Measurements from ENCODE around the gene PTPRF. TPM values are rescaled to one million over a fixed set of nuclear protein-coding genes. Genes with fewer than 3 reads are reported as not detected.

Gene PTPRF
- total RNA-seq, 1 experiment from 2014 or later: 21.4 TPM

- DNase-seq (ENCODE audit: low read depth): no peak
Observed at GRCh38 chr1:43512681-43513080, 18.0 kb upstream of the PTPRF start.

DNA sequence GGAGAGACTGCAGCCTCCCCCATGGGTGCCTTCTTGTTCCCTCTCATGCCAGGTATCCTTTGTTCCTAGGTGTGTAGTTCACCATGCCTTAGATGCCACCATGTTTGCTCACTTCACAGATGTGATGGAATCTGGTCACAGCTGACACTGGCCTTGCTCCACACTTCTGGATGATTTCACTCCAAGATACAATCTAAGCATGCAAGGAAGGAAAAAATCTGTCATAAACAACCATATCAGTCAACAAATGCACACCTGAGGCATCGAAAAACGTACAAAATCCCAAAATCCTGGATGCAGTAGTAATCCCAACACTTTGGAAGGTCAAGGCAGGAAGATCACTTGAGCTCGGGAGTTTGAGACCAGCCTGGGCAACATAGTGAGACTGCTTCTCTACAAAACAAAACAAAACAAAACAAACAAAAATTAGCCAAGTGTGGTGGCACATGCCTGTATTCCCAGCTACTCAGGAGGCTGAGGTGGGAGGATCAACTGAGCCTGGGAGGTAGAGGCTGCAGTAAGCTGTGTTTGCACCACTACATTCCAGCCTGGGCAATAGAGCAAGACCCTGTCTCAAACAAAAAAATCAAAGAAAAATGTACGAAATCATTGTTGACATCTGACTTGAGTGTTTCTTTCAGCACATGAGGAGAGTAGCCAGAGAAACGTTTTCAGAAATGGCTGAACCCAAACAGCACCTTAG lies 17.1 kb upstream of the PTPRF start:
- no peak for DNase-seq (ENCODE audit: low read depth)

DNA sequence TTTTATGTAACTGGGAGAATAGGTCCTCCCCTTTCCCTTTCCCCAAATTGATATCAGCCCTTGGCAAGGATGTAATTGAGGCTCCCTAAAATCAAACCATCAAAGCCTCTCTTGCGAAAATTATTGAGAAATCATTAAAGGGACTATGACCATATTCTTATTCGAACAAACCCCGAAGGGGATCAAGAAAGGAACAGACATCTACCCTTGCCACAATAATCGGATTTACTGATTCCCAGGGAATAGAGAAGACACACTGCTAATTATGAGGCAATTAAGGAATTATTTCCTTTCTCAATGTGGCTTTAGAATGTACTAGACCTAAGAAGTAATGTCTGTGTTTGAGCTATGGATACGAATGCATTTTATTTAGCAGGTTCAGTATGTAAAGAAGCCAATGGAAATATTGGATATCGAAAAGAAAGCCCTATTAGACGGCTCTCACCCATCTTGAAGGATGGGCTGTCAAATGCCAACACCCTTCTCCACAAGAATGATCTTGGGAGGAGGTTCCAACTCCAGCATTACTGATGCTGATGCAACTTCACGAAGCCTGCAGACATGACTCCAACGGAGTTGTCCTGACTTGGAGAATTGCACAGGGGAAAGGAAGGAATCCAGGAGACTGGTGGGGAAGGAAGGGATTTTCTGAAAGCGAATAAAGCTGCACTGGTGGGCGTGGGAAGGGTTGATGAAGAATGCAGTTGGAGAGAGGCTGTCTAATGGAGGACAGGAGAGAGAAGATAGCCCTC lies 11.6 kb upstream of the PTPRF start:
- no peak for DNase-seq (ENCODE audit: low read depth)

GRCh38 chr1:43520100-43520778 lies 10.4 kb upstream of the PTPRF start:
- DNase-seq (ENCODE audit: low read depth): no peak

- no peak for DNase-seq (ENCODE audit: low read depth)
Observed at GRCh38 chr1:43521078-43521477, 9.6 kb upstream of the PTPRF start.

DNA sequence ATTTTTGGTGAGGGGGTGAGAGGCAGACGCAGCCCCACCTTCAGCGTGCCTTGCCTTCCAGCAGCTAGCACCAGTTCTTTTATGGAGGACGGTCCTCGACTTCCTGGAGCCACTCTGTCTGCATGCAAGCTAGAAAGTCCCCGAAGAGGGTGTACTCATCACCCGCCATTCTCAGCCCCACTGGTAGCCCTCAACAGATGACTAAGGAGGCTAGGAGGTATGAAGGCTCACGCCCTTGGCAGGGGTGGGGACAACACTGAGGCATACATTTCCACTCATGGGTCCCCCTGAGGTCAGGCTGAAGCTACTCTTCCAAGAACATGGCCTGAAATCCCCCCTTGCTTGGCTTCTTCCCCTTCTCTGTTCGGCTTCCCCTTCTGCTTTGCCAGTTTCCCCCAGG lies 8.9 kb upstream of the PTPRF start:
- DNase-seq (ENCODE audit: low read depth): no peak

DNA sequence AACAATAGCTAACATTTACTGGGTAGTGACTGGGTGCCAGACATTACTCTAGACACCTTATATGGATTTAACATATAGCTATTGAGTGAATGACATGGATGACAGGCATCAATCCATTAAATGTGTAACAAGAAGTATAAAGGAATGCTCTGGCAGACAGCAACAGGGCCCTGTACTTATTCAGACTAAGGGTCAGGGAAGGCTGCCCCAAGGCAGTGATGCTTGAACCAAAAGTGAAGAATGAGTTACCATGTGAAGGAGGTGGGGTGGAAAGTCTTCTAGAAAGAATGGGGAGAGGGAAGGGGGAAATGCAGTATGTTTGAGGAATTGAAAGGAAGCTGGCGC lies 8.3 kb upstream of the PTPRF start:
- DNase-seq (ENCODE audit: low read depth): no peak

DNA sequence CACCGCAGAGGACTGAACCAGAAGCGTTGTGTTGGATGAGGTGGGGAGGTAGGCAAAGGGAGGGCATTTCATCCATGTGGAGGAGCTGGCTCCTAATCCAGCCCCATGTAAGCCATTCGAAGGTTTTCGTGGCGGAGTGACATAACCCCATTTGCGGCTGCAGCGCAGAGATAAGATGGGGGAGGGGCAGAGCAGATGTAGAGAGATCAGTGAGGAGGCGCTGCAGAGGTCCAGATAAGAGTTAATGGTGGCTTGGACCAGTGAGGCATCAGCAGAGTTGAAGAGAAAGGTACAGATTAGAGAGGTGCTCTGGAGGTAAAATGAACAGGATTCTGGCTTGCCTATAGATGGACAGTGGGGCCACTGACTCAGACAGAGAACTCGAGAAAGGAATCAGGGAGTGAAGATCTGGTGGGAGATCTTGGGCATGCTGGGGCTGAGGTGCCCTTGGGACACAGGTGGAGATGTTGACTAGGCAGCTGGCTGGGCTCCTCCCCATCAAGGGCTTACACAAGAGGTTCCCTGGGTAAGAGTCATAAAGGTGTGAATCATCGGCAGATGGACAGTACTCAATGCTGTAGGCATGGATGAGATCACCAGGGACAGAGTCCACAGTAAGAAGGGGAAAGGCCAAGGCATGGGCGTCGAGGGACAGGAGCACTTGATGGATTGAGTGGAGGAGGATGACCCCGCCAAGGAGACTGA lies 7.8 kb upstream of the PTPRF start:
- DNase-seq (ENCODE audit: low read depth): peak; percentile 88

DNA sequence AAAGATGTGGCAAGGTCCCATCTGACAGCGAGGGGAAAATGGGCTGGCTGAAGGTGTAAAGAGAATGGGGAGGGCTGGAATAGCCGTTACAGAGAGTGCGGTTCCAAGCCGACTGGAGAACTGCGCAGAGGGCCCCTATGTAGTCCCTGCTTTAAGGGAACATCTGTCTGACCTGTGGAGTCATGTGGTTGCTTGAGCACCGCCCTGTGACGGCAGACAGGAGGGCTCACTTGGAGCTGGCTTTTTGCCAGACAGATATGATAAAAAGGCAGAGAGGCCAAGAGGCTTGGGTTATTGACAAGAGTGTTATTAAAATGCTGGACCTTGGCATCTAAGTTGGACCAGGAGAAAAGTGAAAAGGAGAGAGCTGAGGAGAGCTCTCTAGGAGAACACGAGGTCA lies 5.9 kb upstream of the PTPRF start:
- no peak for DNase-seq (ENCODE audit: low read depth)

- DNase-seq (ENCODE audit: low read depth): peak; percentile 88
Observed at GRCh38 chr1:43526002-43526401, 4.7 kb upstream of the PTPRF start.

GRCh38 chr1:43527111-43527878 lies 3.4 kb upstream of the PTPRF start:
- no peak for DNase-seq (ENCODE audit: low read depth)

DNA sequence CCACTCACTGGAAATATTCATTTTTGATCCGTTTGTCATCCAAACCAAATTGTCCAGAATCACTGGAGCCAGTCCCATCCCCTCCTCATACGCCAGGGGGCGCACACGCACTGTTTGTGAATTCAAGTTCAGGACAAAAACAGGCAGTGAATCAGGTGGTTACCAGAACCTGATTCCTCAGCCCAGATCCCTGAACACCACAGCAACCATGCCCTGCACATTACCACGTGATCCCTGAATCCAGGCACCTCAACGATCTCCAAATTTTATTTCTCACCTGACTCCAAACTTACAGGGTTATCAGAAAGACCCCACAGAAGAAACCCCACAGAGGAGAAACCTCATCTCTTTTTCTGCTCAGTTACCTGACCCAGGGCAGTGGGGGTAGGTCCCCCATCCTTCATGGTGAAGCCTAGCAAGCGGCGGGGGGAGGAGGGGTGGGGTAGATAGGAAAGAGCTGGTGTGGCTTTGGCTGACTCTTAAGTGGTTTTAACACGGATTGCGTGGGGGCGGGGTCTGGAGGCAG lies 1.4 kb upstream of the PTPRF start:
- DNase-seq (ENCODE audit: low read depth): peak; percentile 90

GRCh38 chr1:43531107-43531905 lies 623 bp downstream of the PTPRF start:
- DNase-seq (ENCODE audit: low read depth): peak; percentile 55

- no peak for DNase-seq (ENCODE audit: low read depth)
Observed at GRCh38 chr1:43531906-43532584, 1.4 kb downstream of the PTPRF start.

GRCh38 chr1:43532716-43533115 lies 2.0 kb downstream of the PTPRF start:
- DNase-seq (ENCODE audit: low read depth): no peak

DNA sequence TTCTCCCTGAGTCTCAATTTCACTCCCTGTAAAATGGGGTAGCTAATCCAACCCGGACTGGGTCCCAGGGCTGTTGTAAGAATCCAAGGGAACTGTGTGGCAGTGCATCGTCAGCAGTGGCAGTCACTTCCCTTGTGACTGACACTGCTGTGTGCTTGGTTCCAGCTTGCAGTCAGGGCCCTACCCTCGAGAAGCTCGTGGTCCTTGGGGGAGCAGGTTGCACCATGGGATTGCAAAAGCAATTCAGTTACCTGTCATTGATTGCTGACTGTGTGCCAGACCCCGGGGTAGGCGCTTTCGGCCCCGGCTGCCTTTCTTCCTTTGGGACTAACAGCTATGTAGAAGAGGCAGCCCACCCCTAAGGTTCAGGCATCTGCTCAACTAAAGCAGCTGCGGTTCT lies 2.9 kb downstream of the PTPRF start:
- DNase-seq (ENCODE audit: low read depth): no peak

- DNase-seq (ENCODE audit: low read depth): no peak
Observed at GRCh38 chr1:43534256-43534655, 3.6 kb downstream of the PTPRF start.

DNA sequence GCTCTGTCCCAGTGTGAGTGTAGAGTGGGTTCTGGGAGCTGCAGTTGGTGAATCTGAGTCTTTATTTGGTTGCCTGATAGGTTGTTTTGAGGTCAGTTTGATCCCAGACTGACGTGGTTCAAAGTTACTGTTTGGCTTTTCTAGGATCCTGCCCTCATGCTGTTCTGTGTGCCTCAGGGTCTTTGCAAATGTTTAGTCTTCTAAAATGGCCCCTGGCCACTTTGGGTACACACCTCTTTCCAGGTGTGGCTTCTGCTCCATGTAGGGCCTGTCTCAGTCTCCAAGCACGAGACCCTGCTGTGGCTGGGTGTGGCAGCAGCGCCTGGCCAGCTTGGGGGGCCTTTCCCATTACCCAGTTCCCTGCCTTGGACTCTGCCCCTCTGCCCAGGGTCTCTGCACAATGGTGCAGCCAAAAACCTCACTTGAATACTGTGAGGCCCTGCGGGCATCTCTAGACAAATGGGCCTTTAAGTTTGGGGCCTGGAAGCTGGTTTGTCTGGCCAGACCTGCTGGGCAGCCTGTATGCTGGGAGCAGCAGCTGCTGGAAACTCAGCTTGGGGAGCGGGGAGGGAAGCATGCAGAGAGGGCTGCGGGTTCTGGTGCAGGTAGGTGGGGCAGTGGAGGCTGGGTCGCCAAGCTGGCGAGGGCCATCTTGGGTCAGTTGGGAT lies 5.6 kb downstream of the PTPRF start:
- DNase-seq (ENCODE audit: low read depth): no peak

DNA sequence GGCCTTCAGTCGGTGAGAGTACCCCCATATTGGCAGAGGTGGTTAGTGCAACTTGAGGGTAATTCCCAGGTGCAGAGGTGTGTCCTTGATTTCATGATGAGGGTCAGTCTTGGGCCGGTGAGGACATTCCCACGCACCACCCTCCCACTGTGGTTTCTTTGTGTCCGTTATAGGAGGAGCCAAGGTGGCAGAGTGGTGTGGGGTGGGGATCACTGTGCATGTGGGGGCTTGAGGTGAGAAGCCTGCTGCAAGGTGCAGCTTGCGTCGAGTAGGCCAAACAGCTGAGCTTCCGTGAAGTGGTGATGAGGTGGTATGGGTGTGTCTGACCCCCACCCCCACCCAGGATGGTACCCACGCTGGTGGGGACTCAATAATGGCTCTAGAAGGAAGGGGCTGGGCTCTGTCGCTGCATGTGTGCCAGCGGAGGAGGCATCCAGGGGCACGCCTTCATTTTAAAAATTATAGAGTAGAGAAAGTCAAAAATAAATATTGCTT lies 6.2 kb downstream of the PTPRF start:
- DNase-seq (ENCODE audit: low read depth): no peak
